ENCODE data around the gene FCN2. TPM values are rescaled to one million over a fixed set of nuclear protein-coding genes. Genes with fewer than 3 reads are reported as not detected.
A peak's percentile ranks its signal among the peaks of the same experiment; 100 is the strongest.

FCN2 gene
- total RNA-seq, 1 donor = not detected

DNA sequence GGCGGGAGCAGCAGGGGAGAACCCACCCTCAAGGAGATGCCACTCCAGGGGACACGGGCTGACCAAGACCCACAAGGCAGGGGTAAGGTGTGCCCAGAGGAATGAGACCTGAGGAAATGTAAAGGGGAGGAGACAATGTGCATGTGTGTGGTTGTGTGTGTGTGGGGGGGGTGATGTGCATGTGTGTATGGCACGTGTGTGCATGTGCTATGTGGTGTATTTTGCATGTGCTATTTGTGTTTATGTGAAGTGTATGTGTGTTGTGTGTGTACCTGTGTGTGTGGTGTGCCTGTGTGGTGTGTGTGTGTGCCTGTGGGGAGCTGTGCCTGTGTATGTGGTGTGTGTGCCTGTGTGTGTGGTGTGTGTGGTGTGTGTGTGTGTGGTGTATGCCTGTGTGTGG is 33.5 kb upstream of the FCN2 start:
- TF ChIP-seq, protein P1, sequence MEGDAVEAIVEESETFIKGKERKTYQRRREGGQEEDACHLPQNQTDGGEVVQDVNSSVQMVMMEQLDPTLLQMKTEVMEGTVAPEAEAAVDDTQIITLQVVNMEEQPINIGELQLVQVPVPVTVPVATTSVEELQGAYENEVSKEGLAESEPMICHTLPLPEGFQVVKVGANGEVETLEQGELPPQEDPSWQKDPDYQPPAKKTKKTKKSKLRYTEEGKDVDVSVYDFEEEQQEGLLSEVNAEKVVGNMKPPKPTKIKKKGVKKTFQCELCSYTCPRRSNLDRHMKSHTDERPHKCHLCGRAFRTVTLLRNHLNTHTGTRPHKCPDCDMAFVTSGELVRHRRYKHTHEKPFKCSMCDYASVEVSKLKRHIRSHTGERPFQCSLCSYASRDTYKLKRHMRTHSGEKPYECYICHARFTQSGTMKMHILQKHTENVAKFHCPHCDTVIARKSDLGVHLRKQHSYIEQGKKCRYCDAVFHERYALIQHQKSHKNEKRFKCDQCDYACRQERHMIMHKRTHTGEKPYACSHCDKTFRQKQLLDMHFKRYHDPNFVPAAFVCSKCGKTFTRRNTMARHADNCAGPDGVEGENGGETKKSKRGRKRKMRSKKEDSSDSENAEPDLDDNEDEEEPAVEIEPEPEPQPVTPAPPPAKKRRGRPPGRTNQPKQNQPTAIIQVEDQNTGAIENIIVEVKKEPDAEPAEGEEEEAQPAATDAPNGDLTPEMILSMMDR (IDR thresholded peaks at IDR 0.05; ENCODE audit: insufficient read depth, low read depth, low read length) = no peak
- no peak for DNase-seq (ENCODE audit: low read depth)

DNA sequence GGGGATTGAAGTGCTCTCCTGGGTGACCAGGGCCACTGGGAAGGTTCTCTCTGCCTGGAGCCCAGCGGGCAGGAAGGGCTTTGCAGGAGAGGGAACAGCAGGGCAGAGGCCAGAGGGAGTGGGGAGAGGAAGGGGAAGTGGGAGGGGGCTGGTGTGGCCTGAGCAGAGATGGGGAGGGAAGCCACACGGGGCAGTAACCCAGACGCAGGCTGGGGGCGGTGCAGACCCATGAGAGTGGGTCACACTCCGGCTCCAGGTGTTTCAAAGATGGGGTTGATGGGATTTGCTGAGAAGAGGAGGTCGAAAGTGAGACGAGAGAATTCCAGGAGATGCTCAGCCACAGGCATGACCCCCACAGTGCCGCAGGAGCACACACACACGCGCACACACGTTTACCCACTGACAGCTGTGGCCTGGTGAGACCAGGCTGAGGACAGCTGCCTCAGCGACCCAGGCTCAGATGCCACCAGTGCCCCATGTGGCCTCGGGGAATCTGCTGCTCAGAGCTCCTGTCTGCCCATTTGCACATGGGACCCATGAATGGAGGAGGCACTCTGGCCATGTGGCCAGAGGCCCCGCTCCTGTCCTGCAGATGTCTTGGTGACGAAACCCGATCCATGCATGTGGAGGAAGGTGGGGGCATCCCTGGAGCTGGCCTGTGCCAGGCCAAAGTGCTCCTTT is 32.7 kb upstream of the FCN2 start:
- H3K4me3 ChIP-seq (ENCODE audit: low read depth, low read length) = no peak overlapping the region
- no peak for DNase-seq (ENCODE audit: low read depth)
- TF ChIP-seq, protein P1 (IDR thresholded peaks at IDR 0.05; ENCODE audit: insufficient read depth, low read depth, low read length) = no peak

More for the DNA sequence above, 33.5 kb upstream of the FCN2 start:
- no peak overlapping the region for H3K4me3 ChIP-seq (ENCODE audit: low read depth, low read length)

DNA sequence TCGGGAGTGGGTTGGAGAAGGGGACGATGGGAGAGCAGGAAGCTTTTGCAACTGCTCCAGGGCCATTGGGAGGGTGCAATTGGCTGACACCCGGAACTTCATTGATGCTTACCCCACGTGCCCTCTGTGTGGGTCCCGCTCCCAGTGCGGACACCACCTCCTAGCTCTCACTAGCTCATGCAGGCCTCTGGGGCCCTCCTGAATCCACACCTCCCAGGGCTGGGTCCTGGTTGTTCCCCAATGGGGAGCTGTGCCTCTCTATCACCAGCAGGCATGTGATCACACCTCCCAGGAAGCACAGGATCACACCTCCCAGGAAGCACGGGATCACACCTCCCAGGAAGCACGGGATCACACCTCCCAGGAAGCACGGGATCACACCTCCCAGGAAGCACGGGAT is 32.1 kb upstream of the FCN2 start:
- TF ChIP-seq, protein P1 (IDR thresholded peaks at IDR 0.05; ENCODE audit: insufficient read depth, low read depth, low read length) = no peak
- no peak overlapping the region for H3K4me3 ChIP-seq (ENCODE audit: low read depth, low read length)
- DNase-seq (ENCODE audit: low read depth) = peak; percentile 25

DNA sequence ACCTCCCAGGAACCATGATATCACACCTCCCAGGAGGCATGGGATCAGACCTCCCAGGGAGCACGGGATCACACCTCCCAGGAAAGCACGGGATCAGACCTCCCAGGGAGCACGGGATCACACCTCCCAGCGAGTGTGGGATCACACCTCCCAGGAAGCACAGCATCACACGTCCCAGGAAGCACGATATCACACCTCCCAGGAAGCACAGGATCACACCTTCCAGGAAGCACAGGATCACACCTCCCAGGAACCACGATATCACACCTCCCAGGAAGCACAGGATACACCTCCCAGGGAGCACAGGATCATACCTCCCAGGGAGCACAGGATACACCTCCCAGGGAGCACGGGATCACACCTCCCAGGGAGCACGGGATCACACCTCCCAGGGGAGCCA is 30.0 kb upstream of the FCN2 start:
- no peak overlapping the region for H3K4me3 ChIP-seq (ENCODE audit: low read depth, low read length)
- DNase-seq (ENCODE audit: low read depth) = no peak
- TF ChIP-seq, protein P1 (IDR thresholded peaks at IDR 0.05; ENCODE audit: insufficient read depth, low read depth, low read length) = no peak

DNA sequence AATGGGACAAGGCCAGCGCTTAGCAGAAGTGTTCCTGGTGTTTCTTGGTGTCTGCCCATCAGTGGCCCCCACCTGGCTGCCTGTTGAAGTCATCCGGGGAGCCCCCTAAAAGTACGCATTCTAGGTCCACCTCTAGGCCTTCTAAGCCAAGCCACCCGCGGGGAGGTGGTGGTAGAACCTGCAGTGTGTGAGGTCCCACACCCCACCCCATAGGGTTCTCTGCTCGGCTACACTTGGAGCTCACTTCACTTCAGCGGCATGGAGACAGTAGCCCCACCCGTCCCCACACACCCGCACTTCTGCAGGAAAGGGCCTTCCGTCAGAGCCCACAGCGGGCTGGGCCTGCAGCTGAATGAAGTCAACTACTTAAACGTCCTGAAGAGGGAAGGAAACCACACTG is 29.6 kb upstream of the FCN2 start:
- no peak for DNase-seq (ENCODE audit: low read depth)
- TF ChIP-seq, protein P1 (IDR thresholded peaks at IDR 0.05; ENCODE audit: insufficient read depth, low read depth, low read length) = no peak

DNA sequence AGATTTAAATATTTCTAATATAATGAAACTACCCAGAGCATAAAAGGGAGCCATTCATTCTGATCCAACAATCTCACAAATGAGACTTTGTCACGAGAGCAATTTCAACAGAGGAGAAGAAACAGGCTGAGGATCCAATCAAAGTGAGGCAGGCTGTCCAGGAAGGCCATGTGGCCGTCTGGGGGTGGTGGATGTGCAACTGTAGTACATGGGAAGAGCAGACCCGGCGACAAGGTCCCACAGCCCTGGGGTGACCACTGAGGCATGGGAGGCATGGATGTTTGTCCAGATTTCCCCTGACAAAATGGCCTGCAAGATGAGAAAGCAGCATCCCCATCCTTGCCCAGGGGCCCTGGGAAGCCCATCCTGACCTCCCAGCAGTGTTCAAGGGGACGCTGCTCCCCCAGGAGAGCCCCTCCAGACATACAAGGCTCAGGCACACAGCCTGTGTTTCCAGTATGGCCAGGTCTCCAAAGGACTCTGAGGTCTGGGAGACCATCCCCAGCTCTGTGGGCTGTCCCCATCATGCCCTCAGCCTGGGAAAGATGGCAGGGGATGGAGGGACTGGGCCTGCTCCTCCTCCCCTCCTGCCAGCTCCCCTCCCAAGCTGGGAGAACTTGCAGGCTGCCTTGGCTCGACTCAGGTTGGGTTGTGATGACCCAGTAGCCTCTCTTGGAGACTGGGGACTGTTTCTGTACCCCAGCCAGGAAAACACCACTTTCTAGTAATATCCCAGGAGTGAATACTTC is 27.5 kb upstream of the FCN2 start:
- no peak overlapping the region for H3K4me3 ChIP-seq (ENCODE audit: low read depth, low read length)
- no peak for DNase-seq (ENCODE audit: low read depth)
- TF ChIP-seq, protein P1 (IDR thresholded peaks at IDR 0.05; ENCODE audit: insufficient read depth, low read depth, low read length) = no peak

More for the DNA sequence above, 29.6 kb upstream of the FCN2 start:
- H3K4me3 ChIP-seq (ENCODE audit: low read depth, low read length) = no peak overlapping the region
